Prostate gland (tissue), 2 donors: ENCODE data around the gene USF1. TPM values are rescaled to one million over a fixed set of nuclear protein-coding genes. Genes with fewer than 3 reads are reported as not detected.

Source experiments
- DNase-seq: peaks from one replicate; pipeline ENCODE4 v3.0.0-alpha.2; 2019; ENCODE audit warnings: low spot score
- H3K27ac ChIP-seq, 2 donors: fragments of 200-600 bp; sonication (generic); 2 replicates each; pipeline ENCODE4 v1.5.1; 2017 to 2019
- H3K27me3 ChIP-seq: fragments of 200-600 bp; sonication (generic); replicated peaks from 2 replicates; pipeline ENCODE4 v1.5.1; 2019; ENCODE audit not compliant: insufficient read depth
- H3K36me3 ChIP-seq, 2 donors: fragments of 200-600 bp; sonication (generic); 1 replicate in 1 of 2; 2 replicates in 1 of 2; pipeline versions ENCODE4 v1.5.1 to v1.8.1; 2017 to 2019
- H3K4me1 ChIP-seq: fragments of 200-600 bp; sonication (generic); replicated peaks from 2 replicates; pipeline ENCODE4 v1.5.1; 2019
- H3K4me3 ChIP-seq, 2 donors: fragments of 200-600 bp; sonication (generic); 2 replicates each; pipeline ENCODE4 v1.5.1; 2017 to 2019
- H3K9me3 ChIP-seq: fragments of 200-600 bp; sonication (generic); 2 replicates; pipeline ENCODE4 v1.5.1; 2017
- POLR2A ChIP-seq: fragments of 450-650 bp; IDR thresholded peaks from one replicate; pipeline ENCODE4 v1.6.1; 2016; ENCODE audit warnings: antibody characterized with exemption, mild to moderate bottlenecking
- POLR2AphosphoS5 ChIP-seq: sonication (generic); formaldehyde crosslinking; IDR thresholded peaks from one replicate; pipeline ENCODE4 v1.6.1; 2017; ENCODE audit warnings: antibody characterized with exemption
- WGBS: methylation state at CpG from one replicate; pipeline ENCODE4 v1.1.5; 2018; 5-methylcytosine and 5-hydroxymethylcytosine counted together
- intact Hi-C: fragments of 100-400 bp; cut with DNase I; formaldehyde crosslinking; loops from one replicate; pipeline ENCODE4 v1.14.2; 2022
- total RNA-seq, 2 donors: library from RNA; depleted of rRNA; stranded (reverse); fragments of >200 nt; gene quantifications; one replicate each; pipeline ENCODE4 v1.1.0, GENCODE V29; 2016
- TF ChIP-seq, protein P1 (sequence below), 4 experiments: fragments of 200-600 bp in 2 of 4; fragments of 450-650 bp in 2 of 4; sonication (generic) in 2 of 4; IDR thresholded peaks; 1 replicate in 3 of 4; 2 replicates in 1 of 4; pipeline ENCODE4 v1.5.1; 2016 to 2019; ENCODE audit warnings: antibody characterized with exemption in 4 of 4, mild to moderate bottlenecking in 2 of 4, moderate library complexity in 2 of 4

Gene USF1, protein sequence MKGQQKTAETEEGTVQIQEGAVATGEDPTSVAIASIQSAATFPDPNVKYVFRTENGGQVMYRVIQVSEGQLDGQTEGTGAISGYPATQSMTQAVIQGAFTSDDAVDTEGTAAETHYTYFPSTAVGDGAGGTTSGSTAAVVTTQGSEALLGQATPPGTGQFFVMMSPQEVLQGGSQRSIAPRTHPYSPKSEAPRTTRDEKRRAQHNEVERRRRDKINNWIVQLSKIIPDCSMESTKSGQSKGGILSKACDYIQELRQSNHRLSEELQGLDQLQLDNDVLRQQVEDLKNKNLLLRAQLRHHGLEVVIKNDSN
- 10 to 100 TPM; 46.3 to 65.8 TPM for total RNA-seq

DNA sequence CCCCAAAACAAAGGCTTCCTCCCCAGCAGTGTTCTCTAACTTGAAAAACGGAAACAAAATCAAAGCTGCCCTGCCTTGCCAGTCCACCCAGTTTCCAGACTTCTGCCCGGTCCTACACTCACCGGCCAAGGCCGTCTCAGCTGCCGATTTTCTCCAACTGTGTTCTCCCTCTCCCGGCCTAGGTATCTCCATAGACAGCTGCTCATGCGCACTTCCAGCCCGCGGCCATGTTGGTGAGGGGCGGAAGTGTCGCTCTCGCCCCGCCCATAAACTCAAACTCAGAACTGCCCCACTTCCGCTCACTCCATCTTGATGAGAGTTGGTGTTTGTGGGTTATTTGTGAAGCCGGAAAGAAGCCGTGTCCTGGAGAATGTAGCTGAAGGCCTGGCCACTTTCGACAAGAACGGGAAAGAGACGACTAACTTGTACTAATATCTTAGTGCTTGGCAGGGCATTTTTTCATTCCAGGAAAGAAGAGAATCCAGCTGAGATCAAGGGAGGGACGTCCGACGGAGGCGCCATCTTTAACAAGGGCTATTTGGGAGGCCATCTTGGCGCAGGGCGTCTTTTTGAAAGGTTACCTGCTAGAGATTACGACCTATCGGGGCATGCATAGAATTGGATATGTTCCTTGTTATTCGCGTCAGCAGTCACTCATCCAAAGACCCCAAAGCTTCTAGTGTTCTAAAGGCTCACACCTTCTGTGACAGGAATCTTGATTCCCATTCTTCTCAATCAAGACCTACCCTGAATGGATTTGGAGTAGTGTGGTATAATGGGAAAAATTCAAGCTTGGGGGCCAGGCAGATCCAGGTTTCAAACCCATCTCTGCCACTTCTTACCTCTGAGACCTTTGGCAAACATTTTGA lies at the start of gene USF1:
Gene USF1, minus strand, starts transcription at position 242 of the 869 bp plus-strand sequence. CDS start 2,702 bp downstream, outside the sequence.
- Histone ChIP-seq H3K4me3 (peak within 1 kb of the TSS; percentile 85 to 91), H3K36me3 (no peaks in the 10 kb centered on the region), H3K27me3 (no peaks in the 10 kb centered on the region), H3K9me3 (no peaks in the 10 kb centered on the region), H3K4me1 (peaks cover 3% of the 10 kb centered on the region), H3K27ac (peak within 1 kb of the TSS; percentile 86 to 95)
- under 1% methylated on average over 29 of the region's 29 CpGs for WGBS
- intact Hi-C loops: loop anchor here (5.0 kb wide), 1 partner anchor 51 kb away; the partner anchor contains the start of gene KLHDC9
- DNase-seq: peak; percentile 93
- peak; percentile 95 for TF ChIP-seq POLR2AphosphoS5
- TF ChIP-seq POLR2A: peak; percentile 83
- TF ChIP-seq, protein P1, sequence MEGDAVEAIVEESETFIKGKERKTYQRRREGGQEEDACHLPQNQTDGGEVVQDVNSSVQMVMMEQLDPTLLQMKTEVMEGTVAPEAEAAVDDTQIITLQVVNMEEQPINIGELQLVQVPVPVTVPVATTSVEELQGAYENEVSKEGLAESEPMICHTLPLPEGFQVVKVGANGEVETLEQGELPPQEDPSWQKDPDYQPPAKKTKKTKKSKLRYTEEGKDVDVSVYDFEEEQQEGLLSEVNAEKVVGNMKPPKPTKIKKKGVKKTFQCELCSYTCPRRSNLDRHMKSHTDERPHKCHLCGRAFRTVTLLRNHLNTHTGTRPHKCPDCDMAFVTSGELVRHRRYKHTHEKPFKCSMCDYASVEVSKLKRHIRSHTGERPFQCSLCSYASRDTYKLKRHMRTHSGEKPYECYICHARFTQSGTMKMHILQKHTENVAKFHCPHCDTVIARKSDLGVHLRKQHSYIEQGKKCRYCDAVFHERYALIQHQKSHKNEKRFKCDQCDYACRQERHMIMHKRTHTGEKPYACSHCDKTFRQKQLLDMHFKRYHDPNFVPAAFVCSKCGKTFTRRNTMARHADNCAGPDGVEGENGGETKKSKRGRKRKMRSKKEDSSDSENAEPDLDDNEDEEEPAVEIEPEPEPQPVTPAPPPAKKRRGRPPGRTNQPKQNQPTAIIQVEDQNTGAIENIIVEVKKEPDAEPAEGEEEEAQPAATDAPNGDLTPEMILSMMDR (IDR thresholded peaks at IDR 0.05): peak in 1 of 4 experiments; percentile 13

DNA sequence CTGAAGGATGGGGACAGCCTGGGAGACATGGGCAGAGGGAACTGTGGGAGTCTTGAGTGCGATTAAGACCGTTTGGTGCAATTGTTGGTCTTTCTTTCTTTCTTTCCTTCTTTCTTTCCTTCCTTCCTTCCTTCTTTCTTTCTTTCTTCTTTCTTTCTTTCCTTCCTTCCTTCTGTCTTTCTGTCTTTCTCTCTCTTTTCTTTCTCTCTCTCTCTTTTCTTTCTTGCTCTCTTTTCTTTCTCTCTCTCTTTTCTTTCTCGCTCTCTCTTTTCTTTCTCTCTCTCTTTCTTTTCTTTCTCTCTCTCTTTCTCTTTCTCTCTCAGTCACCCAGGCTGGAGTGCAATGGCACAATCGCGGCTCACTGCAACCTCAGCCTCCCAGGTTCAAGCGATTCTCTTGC lies 49.5 kb upstream of the USF1 start:
- DNase-seq: no peak
- H3K4me3 ChIP-seq: no peak overlapping the region
- H3K27ac ChIP-seq: no peak overlapping the region
- no peaks in the 10 kb centered on the region for H3K36me3 ChIP-seq
- WGBS: 88% methylated on average over 6 of the region's 6 CpGs
- no peak for TF ChIP-seq POLR2AphosphoS5
- TF ChIP-seq, protein P1 (IDR thresholded peaks at IDR 0.05): no peak
- no peak for TF ChIP-seq POLR2A
- intact Hi-C loops: loop anchor here (5.0 kb wide), 2 partner anchors 48 to 98 kb away; partner anchors contain the start of gene USF1
- no peaks in the 10 kb centered on the region for H3K9me3 ChIP-seq
- no peaks in the 10 kb centered on the region for H3K4me1 ChIP-seq
- H3K27me3 ChIP-seq: no peaks in the 10 kb centered on the region

DNA sequence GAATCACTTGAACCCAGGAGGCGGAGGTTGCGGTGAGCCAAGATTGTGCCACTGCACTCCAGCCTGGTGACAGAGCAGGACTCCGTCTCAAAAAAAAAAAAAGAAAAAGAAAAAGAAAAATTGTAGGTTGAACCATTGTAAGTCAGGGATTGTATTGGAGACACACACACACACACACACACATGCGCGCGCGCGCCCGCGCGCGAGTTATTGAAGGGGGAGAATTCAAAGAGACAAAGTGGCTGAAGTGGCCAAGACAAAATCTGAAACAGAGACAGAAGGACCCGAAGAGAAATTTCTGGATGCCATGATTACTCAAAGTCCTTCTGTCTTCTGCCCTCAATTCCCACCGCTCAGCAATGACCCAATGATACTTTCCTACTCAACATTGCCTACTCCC lies 48.7 kb upstream of the USF1 start:
- whole genome bisulfite sequencing: 97% methylated on average over 14 of the region's 14 CpGs

DNA sequence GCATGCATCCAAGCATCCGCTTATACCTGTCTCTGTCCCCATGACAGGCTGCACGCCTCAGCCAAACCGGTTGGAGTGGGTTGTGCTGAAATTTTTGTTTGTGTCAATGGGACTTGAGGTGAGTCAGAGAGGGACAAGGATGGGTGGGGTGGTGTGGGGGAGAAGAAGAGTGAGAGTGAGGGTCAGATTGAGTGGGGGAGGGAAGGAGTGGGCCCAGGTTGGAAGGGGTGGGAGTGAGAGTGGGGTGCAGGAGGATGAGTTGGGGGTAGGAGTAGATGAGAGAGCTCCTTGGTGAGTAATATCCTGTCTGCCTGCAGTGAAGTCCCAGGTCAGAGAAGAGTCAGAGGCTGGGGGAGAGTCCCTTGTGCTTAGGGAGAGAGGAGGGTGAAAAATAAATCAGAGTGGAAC lies 46.8 kb upstream of the USF1 start:
- WGBS: 54% methylated on average over 3 of the region's 3 CpGs
- no peaks in the 10 kb centered on the region for H3K4me1 ChIP-seq
- no peak for DNase-seq
- H3K9me3 ChIP-seq: no peaks in the 10 kb centered on the region
- H3K36me3 ChIP-seq: no peaks in the 10 kb centered on the region
- intact Hi-C loops: no loop called here
- H3K27me3 ChIP-seq: no peaks in the 10 kb centered on the region
- TF ChIP-seq, protein P1 (IDR thresholded peaks at IDR 0.05): no peak
- TF ChIP-seq POLR2A (no peak), POLR2AphosphoS5 (no peak)
- no peak overlapping the region for H3K4me3 ChIP-seq
- no peak overlapping the region for H3K27ac ChIP-seq

More for the DNA sequence above, 48.7 kb upstream of the USF1 start:
- no peaks in the 10 kb centered on the region for H3K9me3 ChIP-seq
- no peaks in the 10 kb centered on the region for H3K36me3 ChIP-seq
- H3K27me3 ChIP-seq: no peaks in the 10 kb centered on the region
- TF ChIP-seq, protein P1 (IDR thresholded peaks at IDR 0.05): no peak
- no peak for TF ChIP-seq POLR2A
- no peak for TF ChIP-seq POLR2AphosphoS5
- DNase-seq: no peak
- H3K27ac ChIP-seq: no peak overlapping the region
- no peaks in the 10 kb centered on the region for H3K4me1 ChIP-seq
- no peak overlapping the region for H3K4me3 ChIP-seq
- intact Hi-C loops: no loop called here
